KMS-11 (cell line): Measurements from ENCODE around the gene MMP7.

Experiments
- H2AFZ ChIP-seq: fragments of 200-600 bp; sonication (generic); 2 replicates; pipeline ENCODE4 v1.6.1; 2016; ENCODE audit warnings: antibody characterized with exemption, mixed run types, low read depth
- H3K27ac ChIP-seq: fragments of 200-600 bp; sonication (generic); 2 replicates; pipeline ENCODE4 v1.6.1; 2016; ENCODE audit warnings: mild to moderate bottlenecking, mixed run types
- H3K27me3 ChIP-seq: fragments of 200-600 bp; sonication (generic); 2 replicates; pipeline ENCODE4 v1.6.1; 2017; ENCODE audit warnings: mild to moderate bottlenecking, low read depth, mixed run types, moderate library complexity; ENCODE audit not compliant: insufficient read depth
- H3K36me3 ChIP-seq: fragments of 200-600 bp; sonication (generic); 2 replicates; pipeline ENCODE4 v1.6.1; 2017; ENCODE audit warnings: mild to moderate bottlenecking, mixed run types; ENCODE audit not compliant: insufficient read depth
- H3K4me1 ChIP-seq: fragments of 200-600 bp; sonication (generic); 2 replicates; pipeline ENCODE4 v1.6.1; 2016; ENCODE audit warnings: mild to moderate bottlenecking, low read depth, mixed run types; ENCODE audit not compliant: poor library complexity, severe bottlenecking
- H3K4me2 ChIP-seq: fragments of 200-600 bp; sonication (generic); 2 replicates; pipeline ENCODE4 v1.7.0; 2016; ENCODE audit warnings: mild to moderate bottlenecking, mixed run types
- H3K4me3 ChIP-seq: fragments of 200-600 bp; sonication (generic); IDR thresholded peaks from 2 replicates; pipeline ENCODE4 v1.6.1; 2017; ENCODE audit warnings: low read depth, low read length, mixed read lengths; ENCODE audit not compliant: insufficient read depth
- H3K79me2 ChIP-seq: fragments of 200-600 bp; sonication (generic); 2 replicates; pipeline ENCODE4 v1.6.1; 2016; ENCODE audit warnings: low read depth, mixed run types; ENCODE audit not compliant: insufficient read depth
- H3K9ac ChIP-seq: fragments of 200-600 bp; sonication (generic); 2 replicates; pipeline ENCODE4 v1.6.1; 2016; ENCODE audit warnings: mild to moderate bottlenecking, mixed run types
- H4K20me1 ChIP-seq: fragments of 200-600 bp; sonication (generic); 2 replicates; pipeline ENCODE4 v1.6.1; 2016; ENCODE audit warnings: mild to moderate bottlenecking, mixed run types; ENCODE audit not compliant: insufficient read depth
- TF ChIP-seq, protein P1 (sequence below): fragments of 200-600 bp; sonication (generic); conservative IDR thresholded peaks from 2 replicates; pipeline ENCODE4 v1.6.1; 2017; ENCODE audit warnings: low read depth, mild to moderate bottlenecking, antibody characterized with exemption, low read length, moderate library complexity, mixed read lengths

MMP7 gene

DNA sequence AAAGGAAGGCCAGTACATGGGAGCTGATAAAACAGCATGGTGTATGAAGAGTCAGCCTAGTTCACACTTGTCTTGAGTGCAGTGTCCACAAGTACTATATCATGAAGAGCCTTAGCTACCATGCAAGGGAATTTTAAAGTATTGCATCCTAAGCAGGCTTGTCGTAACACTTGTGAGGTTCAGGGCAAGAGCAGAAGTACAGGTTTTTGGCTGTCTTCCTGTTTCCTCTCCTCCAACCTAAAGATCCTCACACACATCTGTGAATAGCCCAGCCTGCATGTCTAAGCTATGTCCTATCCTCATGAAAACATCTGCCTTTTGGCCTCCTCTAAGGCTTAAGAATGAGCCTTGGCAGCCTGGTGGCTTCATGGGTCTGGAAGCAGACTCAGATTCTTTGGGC is 43.3 kb downstream of the MMP7 start:
- Histone ChIP-seq H3K4me1 (peaks cover 65% of the 10 kb centered on the region), H3K9ac (no peak overlapping the region), H3K4me3 (no peak overlapping the region), H3K27ac (no peak overlapping the region), H4K20me1 (no peaks in the 10 kb centered on the region), H3K36me3 (no peaks in the 10 kb centered on the region), H3K79me2 (no peaks in the 10 kb centered on the region), H3K27me3 (no peaks in the 10 kb centered on the region), H2AFZ (no peak overlapping the region), H3K4me2 (no peak overlapping the region)
- TF ChIP-seq, protein P1, sequence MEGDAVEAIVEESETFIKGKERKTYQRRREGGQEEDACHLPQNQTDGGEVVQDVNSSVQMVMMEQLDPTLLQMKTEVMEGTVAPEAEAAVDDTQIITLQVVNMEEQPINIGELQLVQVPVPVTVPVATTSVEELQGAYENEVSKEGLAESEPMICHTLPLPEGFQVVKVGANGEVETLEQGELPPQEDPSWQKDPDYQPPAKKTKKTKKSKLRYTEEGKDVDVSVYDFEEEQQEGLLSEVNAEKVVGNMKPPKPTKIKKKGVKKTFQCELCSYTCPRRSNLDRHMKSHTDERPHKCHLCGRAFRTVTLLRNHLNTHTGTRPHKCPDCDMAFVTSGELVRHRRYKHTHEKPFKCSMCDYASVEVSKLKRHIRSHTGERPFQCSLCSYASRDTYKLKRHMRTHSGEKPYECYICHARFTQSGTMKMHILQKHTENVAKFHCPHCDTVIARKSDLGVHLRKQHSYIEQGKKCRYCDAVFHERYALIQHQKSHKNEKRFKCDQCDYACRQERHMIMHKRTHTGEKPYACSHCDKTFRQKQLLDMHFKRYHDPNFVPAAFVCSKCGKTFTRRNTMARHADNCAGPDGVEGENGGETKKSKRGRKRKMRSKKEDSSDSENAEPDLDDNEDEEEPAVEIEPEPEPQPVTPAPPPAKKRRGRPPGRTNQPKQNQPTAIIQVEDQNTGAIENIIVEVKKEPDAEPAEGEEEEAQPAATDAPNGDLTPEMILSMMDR, result no peak

DNA sequence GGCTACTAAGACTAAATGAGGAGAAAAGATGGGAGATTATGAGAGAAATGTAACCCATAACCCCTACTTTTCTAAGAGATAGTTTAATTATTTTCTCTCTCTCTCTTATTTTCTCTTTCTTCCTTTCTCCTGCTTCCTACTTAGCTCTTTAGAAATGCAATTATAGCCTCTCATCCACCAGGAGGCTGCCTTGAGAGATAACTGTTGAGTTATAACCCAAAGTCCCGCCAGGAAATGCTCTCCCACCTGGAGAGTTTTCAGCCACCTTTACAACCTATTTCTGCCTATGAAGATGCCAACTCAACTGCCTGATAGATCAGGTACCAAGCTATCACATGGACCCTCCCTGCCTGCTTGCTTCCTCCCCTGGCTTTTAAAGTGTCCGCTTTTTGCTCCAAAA is 44.0 kb downstream of the MMP7 start:
- Histone ChIP-seq H3K4me2 (no peak overlapping the region), H4K20me1 (no peaks in the 10 kb centered on the region), H3K4me1 (peaks cover 65% of the 10 kb centered on the region), H3K27ac (no peak overlapping the region), H3K27me3 (no peaks in the 10 kb centered on the region), H3K4me3 (no peak overlapping the region), H2AFZ (no peak overlapping the region), H3K79me2 (no peaks in the 10 kb centered on the region), H3K9ac (no peak overlapping the region), H3K36me3 (no peaks in the 10 kb centered on the region)
- TF ChIP-seq, protein P1, result no peak

DNA sequence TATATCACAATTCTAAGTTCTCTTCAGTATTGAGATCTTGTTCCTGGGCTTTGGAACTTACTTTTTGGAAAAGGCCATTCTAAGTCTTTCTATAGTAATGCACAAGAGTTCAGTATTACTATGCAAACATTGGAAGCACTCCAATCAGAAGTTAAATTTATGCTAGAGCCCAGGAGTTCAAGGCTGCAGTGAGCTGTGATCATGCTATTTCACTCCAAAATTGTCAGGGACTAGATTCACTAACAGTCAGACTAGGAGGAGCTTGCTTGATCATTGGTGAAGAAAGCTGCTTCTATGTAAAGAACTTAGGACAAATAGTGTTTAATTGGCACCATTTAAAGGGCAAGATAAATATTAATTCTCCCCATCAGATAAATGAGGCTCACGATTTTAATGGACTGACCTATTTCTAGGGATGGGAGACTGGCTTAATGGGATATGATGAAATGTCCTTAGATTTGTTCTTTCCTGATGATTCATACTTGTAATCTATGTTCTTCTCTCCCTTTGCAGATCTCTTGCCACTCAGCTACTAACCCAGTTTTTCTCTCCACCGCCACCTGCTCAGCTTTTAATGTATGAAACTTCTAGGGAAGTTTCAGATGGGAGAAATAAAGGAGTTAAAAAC is 45.3 kb downstream of the MMP7 start:
- no peaks in the 10 kb centered on the region for H3K27me3 ChIP-seq
- H3K4me3 ChIP-seq, result no peak overlapping the region
- H3K4me2 ChIP-seq, result peak overlapping the region; percentile 27; the same call in 1 of the 2 replicates
- H3K9ac ChIP-seq, result no peak overlapping the region
- no peak overlapping the region for H2AFZ ChIP-seq
- peaks cover 59% of the 10 kb centered on the region for H3K4me1 ChIP-seq
- no peaks in the 10 kb centered on the region for H4K20me1 ChIP-seq
- TF ChIP-seq, protein P1, result no peak
- H3K36me3 ChIP-seq, result no peaks in the 10 kb centered on the region
- peak overlapping the region; percentile 15; the same call in 1 of the 2 replicates for H3K27ac ChIP-seq
- no peaks in the 10 kb centered on the region for H3K79me2 ChIP-seq

DNA sequence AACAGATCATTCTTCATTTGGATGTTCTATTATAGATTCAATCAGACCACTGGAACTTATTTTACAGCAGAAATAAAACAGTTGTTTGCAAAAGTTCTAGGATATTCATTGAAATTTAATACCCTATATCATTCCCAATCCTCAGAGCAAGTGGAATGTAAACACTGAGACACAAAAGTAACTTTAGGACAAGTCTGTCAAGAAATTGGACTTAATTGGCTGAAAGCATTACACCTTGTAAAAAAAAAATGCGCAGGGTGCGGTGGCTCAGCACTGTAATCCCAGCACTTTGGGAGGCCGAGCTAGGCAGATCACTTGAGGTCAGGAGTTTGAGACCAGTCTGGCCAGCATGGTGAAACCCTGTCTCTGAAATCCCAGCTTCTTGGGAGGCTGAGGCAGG is 48.1 kb downstream of the MMP7 start:
- H3K4me2 ChIP-seq, result no peak overlapping the region
- no peak overlapping the region for H3K4me3 ChIP-seq
- H3K9ac ChIP-seq, result no peak overlapping the region
- H4K20me1 ChIP-seq, result no peaks in the 10 kb centered on the region
- H3K36me3 ChIP-seq, result no peaks in the 10 kb centered on the region
- peaks cover 56% of the 10 kb centered on the region for H3K4me1 ChIP-seq
- no peak overlapping the region for H2AFZ ChIP-seq
- H3K27ac ChIP-seq, result no peak overlapping the region
- no peaks in the 10 kb centered on the region for H3K79me2 ChIP-seq
- TF ChIP-seq, protein P1, result no peak
- no peaks in the 10 kb centered on the region for H3K27me3 ChIP-seq
